Measurements from ENCODE around the gene OR1M1.
A peak's percentile ranks its signal among the peaks of the same experiment; 100 is the strongest.

OR1M1 gene

DNA sequence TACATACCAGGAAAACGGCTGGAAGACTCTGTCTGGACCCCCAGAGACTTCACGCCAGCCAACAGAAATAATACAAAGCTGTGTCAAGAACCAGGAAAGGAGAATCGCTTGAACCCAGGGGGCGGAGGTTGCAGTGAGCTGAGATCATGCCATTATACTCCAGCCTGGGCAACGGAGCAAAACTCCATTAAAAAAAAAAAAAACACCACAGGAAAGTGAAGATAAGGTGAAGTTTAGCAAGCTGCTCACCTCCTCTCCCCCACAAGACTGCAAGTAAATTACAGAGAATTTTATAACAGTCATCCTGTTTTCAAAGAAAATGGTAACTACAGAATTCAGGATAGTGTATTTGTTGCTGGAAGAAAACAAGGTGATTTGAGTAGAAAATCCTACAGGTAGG, 29.7 kb downstream of the OR1M1 start:
- no peak for DNase-seq (ENCODE audit: low read depth)
- TF ChIP-seq, protein P1, sequence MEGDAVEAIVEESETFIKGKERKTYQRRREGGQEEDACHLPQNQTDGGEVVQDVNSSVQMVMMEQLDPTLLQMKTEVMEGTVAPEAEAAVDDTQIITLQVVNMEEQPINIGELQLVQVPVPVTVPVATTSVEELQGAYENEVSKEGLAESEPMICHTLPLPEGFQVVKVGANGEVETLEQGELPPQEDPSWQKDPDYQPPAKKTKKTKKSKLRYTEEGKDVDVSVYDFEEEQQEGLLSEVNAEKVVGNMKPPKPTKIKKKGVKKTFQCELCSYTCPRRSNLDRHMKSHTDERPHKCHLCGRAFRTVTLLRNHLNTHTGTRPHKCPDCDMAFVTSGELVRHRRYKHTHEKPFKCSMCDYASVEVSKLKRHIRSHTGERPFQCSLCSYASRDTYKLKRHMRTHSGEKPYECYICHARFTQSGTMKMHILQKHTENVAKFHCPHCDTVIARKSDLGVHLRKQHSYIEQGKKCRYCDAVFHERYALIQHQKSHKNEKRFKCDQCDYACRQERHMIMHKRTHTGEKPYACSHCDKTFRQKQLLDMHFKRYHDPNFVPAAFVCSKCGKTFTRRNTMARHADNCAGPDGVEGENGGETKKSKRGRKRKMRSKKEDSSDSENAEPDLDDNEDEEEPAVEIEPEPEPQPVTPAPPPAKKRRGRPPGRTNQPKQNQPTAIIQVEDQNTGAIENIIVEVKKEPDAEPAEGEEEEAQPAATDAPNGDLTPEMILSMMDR (IDR thresholded peaks at IDR 0.05; ENCODE audit: low read length, missing control alignments): no peak

DNA sequence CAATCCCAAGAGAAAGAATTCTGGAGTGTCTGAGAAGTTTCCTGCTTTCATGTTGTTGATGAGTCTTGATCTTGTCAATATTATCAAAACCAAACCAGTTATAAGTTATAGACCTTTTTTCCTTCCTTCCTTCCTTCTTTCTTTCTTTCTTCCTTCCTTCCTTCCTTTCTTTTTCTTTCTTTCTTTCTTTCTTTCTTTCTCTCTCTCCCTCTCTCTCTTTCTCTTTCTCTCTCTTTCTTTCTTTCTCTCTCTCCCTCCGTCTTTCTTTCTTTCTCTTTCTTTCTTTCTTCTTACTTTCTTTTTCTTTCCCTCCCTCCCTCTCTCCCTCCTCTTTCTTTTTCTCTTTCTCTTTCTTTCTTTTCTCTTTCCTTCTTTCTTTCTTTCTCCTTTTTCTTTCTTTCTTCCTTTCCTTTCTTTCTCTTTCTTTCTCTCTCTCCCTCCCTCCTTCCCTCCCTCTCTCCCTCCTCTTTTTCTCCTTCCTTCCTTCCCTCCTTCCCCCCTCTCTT, 40.1 kb downstream of the OR1M1 start, which contains the start of gene OR7G3:
Gene OR7G3 (minus strand): TSS at position 51 of the 506 bp plus-strand sequence. CDS start 0 bp downstream, at position 51.
- no peak for DNase-seq (ENCODE audit: low read depth)
- TF ChIP-seq, protein P1 (IDR thresholded peaks at IDR 0.05; ENCODE audit: low read length, missing control alignments): no peak
- H3K4me3 ChIP-seq (replicated peaks; ENCODE audit: low read depth, low read length): no peak within 1 kb of the TSS

More for the DNA sequence above, 29.7 kb downstream of the OR1M1 start:
- H3K4me3 ChIP-seq (replicated peaks; ENCODE audit: low read depth, low read length): no peak overlapping the region

DNA sequence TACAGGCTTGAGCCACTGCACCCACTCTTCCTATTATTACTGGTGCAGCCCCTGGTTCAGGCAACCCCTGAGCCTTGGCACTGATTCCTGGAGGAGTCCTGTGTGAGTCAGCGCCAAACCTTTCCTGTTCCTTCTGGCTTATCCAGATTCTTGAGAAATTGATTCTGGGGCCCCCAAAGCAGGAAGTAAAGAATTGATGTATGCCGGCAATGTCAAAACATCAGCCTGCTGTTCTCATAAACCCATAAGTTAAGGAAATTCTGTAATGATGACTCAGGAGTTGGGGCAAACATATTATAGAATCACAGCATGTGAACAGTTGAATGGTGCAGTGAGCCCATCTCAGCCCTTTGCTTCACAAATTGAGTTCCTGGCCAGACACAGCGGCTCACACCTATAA, 41.3 kb downstream of the OR1M1 start:
- TF ChIP-seq, protein P1 (IDR thresholded peaks at IDR 0.05; ENCODE audit: low read length, missing control alignments): no peak
- no peak overlapping the region for H3K4me3 ChIP-seq (replicated peaks; ENCODE audit: low read depth, low read length)
- peak; percentile 88 for DNase-seq (ENCODE audit: low read depth)

DNA sequence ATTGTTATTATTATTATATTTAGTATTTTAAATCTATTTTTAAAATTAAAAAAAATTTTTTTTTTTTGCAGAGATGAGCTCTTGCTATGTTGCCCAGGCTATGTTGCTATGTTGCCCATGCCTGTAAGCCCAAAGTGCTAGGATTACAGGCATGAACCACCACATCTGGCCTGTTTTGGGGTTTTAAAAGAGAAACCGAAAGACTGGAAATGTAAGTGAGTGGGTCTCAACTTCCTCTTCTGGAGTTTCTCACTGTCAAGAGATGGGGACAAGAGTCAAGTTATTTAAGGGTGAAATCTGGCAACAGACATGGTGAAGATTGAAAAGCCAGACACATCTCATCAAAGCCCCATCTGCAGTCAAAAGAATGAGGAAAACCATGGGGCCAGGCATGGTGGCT, 44.1 kb downstream of the OR1M1 start:
- TF ChIP-seq, protein P1 (IDR thresholded peaks at IDR 0.05; ENCODE audit: low read length, missing control alignments): no peak
- H3K4me3 ChIP-seq (replicated peaks; ENCODE audit: low read depth, low read length): no peak overlapping the region
- no peak for DNase-seq (ENCODE audit: low read depth)

DNA sequence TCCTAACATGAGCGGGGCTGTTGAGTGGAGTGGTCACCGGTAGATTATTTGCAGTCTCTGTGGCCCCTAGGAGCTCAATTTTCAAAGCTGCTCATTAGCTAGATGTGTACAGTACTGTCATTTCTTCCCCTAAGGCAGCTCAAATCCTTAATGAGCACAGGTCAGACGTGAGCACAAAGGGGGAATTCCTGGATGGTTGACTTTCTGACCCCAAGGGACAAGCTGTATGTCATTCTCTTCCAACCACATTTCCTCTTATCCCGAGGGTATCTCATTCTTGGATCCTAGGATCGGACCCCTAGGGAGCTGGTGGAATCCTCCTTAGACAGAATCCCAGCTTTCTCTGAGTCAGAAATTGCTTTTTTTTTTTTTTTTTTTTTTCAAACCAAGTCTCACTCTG, 45.6 kb downstream of the OR1M1 start:
- no peak for DNase-seq (ENCODE audit: low read depth)
- TF ChIP-seq, protein P1 (IDR thresholded peaks at IDR 0.05; ENCODE audit: low read length, missing control alignments): no peak

DNA sequence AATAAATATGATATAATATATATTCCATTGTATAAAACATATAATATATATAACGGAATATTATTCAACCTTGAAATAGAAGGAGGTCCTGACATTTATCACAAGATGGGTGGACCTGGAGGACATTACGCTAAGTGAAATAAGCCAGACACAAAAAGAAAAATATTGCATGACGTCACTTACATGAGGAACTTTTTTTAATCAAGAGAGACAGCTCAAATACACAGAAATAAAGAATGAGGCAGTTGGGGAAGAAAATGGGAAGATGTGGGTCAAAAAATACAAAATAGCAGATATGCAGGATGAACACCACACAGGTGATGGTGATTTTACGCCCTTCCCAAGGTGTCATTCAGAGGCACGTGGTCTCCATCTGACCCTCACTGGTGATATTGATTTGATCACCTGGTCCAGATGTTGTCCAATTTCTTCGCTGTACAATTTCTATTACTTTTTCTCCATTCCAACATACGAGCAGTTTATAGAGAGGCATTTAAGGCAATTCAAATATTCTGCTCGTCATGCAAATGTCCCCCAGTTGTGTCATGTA, 52.8 kb downstream of the OR1M1 start:
- DNase-seq (ENCODE audit: low read depth): no peak
- TF ChIP-seq, protein P1 (IDR thresholded peaks at IDR 0.05; ENCODE audit: low read length, missing control alignments): no peak
- peak overlapping the region; percentile 73 for H3K4me3 ChIP-seq (replicated peaks; ENCODE audit: low read depth, low read length)

More for the DNA sequence above, 45.6 kb downstream of the OR1M1 start:
- H3K4me3 ChIP-seq (replicated peaks; ENCODE audit: low read depth, low read length): no peak overlapping the region

All from fibroblast of pulmonary artery (primary cell).